Muscle of back (tissue), 11 donors: ENCODE data around the gene CDKN1B. TPM values are rescaled to one million over a fixed set of nuclear protein-coding genes. Genes with fewer than 3 reads are reported as not detected.

Source experiments
- DNase-seq, 3 donors: peaks; one replicate each; pipeline versions ENCODE4 v3.0.0 to v3.0.0-alpha.2; 2013
- polyA plus RNA-seq, 10 donors: library from polyadenylated mRNA; unstranded; fragments of 120-200 nt; gene quantifications; one replicate each; pipeline ENCODE4 v1.2.1, GENCODE V29; 2013; ENCODE audit not compliant: insufficient read length in 10 of 10

Gene CDKN1B
- polyA plus RNA-seq, 10 donors, result 45.7 to 63.9 (median 49.4) TPM

DNA sequence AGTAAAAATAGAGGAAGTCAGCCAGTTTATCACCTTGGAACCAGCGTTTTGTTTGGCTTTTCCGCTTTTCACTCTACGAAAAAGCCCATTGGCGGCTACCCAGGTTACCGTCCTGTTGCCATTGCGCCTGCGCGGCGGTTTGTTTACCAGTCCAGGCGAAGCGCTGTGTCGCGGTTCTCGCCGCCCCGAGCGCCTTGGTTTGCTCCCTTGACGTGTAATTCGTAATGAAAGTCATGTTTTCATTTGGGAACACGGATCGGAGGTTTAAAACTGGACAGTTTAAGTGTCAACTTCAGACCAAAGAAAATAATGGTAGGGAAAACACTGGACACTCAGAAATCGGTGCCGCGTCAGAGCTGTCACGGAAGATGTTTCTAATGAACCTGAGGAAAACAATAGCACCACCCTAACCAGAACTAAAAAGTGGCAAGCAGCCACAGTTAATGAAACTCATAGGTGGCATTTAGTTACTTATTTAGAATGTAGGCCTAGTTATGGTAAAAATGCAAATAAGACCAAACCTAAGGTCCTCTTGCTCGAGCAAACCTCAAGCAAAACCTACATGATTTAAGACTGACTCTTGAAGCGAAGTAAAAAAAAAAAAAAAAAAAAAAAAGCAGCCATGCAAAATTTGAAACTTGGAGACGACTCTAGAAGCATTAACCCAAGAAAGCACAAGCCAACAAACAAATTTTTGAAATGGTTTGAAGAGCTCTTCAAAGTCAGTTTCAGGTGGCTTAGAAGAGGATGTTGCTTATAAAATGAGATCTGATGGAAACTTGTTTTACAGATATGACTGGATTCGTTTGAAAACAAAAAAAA, 20.4 kb upstream of the CDKN1B start:
- peak; percentile 87 to 96 (median 91) for DNase-seq

DNA sequence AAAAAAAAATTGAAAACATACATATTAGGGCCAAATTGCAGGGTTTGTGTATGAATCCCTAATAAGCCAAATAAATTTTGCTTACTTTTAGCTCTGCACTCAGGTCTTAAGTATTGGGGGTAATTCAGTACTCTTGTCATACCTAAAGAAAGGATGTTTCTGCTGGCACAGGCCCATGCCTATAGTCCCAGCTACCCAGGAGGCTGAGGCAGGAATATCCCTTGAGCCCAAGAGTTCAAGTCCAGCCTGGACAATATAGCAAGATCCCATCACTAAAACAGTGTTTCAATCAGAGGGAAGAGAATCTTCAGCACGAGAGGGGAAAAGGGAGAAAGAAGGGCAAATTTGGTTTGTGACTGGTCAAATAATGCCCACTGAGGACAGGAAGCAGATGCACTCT, 17.8 kb upstream of the CDKN1B start:
- no peak for DNase-seq

DNA sequence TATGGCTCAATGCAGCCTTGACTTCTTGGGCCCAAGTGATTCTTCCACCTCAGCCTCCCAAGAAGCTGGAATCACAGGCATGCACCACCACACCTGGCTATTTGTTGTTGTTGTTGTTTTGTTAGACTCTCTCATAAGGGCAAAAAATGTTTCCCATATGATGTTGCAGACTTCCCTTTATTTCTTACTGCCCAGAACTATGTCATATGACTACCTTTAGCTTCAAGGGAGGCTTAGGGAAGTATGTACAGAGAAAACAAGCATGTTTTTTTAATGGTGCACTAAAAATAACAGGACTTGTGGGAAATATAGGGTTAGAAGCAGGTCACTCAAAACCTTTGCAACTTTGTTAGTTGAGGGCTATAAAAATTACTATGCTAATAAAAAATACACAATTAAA, 16.9 kb upstream of the CDKN1B start:
- DNase-seq, result no peak

DNA sequence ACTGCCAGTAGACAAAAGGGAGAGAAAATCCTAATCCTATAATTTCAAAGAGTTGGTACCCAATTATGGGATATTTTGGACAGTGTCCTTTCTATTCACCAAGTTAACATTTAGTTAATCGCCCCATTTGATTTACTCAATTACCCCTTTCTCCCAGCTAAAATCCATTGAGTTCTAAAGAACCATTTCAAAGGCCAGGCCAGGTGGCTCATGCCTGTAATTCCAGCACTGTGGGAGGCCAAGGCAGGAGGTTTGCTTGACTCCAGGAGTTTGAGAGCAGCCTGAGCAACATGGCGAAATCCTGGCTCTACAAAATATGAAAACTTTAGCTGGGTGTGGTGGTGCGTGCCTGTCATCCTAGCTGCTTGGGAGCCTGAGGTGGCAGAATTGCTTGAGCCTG, 15.7 kb upstream of the CDKN1B start:
- DNase-seq, result no peak

DNA sequence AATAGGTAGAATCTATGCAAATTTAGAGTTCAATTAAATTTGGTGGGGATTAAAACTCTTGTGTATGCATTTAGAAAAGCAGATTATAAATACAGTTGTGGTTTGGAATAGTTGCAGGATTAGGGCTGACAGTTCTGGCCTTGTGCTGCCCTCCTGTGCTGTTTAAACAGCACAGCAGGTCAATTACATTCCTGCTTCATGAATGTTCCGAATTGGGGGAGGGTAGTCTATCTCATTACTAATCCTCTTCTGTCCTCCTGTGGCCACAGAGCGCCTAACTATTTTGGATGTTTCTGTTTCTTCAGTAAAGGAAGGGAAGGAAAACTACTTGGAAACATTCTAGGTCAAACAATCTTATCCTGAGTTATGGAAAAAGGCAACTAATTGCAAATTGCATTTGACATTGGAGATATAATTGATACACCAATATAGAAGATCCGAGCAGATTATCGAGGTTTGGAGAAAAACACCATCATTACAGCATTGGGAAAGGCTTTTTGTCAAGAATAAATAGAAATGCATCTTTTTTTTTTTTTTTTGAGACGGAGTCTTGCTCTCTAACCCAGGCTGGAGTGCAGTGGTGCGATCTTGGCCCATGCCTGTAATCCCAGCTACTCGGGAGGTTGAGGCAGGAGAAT, 12.5 kb upstream of the CDKN1B start:
- peak; percentile 88 to 93 (median 91) for DNase-seq

DNA sequence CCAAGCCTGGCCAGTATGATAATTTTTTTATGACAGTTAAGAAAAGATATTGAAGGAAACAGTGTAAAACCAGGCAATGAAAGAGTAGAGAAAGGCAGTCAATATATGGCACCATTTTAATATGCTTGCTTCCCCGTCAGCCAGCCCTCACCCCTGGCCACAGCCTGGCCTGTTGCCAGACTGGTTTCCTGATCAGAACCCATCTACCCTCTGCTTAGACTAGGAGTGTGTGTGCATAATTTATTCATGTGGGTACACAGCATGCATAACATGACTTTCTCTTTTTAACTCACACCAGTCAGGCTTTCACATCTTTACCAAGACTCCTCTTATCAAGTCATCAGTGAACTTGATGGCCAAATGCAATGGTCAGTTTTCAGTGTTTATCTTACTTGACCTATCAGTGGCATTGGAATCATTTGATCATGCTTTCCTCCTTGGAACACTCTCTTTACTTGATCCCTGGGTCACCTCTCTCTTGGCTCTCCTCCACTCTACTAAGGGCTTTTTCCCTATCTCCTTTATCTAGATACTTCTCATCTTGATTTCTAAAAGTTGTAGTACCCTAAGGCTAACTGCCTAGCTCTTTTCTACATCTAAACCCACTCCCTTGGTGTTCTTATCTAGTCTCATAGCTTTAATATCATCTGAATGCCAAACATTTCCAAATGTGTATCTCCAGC, 11.2 kb upstream of the CDKN1B start:
- no peak for DNase-seq

DNA sequence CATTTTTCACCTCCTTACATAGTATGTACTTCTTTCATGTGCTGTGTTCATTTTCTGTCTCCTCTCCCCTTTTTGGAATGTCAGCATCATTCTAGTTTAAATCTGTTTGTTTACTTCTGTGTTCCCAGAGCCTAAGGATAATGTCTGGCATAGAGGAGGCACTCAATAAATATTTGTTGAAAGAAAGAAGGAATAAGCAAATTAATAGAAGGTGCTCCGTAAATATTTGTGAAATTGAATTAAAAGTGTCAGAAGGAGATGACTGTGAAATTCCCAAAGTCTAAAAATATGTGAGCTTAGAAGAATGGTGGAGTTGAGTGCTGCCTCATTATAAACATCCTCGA, 3.3 kb upstream of the CDKN1B start:
- no peak for DNase-seq

DNA sequence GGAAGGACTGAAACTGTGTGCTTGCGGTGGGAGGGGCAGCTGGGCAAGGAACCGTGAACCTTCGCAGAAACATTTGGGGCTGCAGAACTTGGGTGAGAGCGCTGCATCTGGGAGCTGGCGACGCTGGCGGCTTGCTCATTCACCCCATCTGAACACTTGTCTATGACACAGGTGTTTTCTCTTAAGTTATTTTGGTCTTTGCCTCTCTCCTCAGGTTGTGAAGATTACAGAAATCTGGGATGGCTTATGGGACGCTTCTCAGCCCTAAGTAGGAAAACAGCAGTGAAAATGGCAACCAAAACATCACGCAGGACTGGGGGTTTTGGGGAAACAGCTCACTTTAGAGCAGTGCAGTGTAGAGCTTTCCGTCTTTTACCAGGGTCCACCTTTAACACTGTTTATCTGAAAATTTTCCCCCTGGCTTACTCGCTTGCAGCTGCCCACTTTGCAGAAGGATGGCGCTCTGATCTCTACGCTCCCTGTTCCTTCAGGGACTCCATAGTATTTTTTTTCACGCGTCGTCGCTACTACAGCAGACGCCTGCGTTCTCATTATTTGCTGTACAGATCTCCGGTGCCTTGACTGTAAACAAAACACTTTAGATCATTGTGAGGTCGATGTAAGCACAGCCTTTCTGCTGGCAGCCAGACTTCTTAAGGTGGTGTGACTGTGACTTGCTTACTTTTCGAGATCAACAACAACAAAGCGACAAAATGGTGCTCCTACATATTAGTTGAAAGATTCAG, 2.7 kb upstream of the CDKN1B start:
- DNase-seq, result peak in 1 of 3 donors; percentile 73

DNA sequence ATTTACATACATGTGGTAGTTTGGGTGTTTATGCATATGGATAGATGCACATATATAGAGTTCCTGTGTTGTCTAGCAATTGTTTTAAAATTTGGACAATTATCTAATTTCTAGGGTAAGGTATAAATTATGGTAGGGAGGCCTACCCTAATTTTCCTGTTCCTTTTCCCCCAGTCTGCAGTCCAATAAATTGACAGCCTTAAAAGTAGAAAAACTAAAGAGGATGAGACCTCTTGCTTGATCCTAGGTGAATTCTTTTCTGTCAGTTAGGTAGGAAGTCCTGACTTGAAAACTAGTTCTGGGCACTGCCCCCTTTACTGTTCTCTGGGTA, 2.1 kb upstream of the CDKN1B start:
- no peak for DNase-seq

DNA sequence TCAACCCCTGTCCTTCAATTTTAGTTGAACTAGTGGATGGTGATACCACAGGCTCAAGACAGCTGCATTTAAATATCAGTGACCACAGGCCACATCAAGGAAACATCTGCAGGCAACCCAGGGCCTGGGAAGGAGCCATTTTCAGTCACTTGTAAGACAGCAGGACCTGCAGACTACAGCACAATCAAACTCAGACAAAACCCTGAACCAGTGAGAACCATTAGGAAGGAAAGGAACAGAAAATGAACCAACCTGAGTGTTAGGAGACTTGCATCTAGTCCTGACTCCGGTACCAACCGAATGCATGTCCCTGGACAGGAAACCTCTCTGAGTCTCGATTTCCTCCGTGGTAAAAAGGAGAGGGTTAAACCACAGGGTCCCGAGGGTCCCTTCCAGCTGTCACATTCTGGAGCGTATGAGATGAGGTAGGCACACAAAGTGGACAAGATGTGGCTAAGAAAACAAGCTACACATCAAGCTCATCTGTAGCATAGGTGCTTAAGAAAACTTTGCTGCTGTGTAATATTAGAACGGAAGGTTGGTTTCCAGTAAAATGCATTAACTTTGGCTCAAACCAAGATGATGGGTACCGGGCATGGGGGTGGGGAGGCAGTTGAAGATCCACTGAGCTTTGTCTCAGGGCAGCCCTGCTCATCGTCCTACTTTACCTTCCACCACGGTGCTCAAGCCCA, 1.6 kb upstream of the CDKN1B start:
- DNase-seq, result peak in 1 of 3 donors; percentile 51

DNA sequence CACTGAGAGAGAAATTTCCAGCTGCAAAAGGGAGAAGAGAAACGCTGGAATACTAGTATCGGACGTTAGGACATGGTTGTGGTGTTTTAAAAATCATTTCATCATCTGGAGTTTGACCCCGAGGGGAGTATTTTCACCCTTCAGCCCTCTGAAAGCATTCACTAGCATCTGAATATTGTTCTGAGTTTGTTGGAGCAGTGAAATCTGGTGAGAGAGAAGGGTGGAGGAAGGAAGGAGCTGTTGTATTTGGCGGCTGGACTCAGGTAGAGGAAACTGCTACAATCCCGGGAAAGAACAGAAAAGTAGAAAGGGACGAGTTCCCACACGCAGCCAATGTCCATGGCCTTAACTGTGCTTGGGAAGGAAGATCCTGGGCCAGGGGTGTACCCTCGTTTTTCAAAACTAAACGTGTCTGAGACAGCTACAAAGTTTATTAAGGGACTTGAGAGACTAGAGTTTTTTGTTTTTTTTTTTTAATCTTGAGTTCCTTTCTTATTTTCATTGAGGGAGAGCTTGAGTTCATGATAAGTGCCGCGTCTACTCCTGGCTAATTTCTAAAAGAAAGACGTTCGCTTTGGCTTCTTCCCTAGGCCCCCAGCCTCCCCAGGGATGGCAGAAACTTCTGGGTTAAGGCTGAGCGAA, 896 bp upstream of the CDKN1B start:
- peak in 1 of 3 donors; percentile 45 for DNase-seq

DNA sequence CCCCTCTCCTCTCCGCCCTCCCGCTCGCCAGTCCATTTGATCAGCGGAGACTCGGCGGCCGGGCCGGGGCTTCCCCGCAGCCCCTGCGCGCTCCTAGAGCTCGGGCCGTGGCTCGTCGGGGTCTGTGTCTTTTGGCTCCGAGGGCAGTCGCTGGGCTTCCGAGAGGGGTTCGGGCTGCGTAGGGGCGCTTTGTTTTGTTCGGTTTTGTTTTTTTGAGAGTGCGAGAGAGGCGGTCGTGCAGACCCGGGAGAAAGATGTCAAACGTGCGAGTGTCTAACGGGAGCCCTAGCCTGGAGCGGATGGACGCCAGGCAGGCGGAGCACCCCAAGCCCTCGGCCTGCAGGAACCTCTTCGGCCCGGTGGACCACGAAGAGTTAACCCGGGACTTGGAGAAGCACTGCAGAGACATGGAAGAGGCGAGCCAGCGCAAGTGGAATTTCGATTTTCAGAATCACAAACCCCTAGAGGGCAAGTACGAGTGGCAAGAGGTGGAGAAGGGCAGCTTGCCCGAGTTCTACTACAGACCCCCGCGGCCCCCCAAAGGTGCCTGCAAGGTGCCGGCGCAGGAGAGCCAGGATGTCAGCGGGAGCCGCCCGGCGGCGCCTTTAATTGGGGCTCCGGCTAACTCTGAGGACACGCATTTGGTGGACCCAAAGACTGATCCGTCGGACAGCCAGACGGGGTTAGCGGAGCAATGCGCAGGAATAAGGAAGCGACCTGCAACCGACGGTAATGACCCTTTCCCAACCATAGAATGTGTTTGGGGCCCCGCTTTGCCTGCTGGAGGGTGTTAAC, 615 bp downstream of the CDKN1B start:
- DNase-seq, result peak in 1 of 3 donors; percentile 76

DNA sequence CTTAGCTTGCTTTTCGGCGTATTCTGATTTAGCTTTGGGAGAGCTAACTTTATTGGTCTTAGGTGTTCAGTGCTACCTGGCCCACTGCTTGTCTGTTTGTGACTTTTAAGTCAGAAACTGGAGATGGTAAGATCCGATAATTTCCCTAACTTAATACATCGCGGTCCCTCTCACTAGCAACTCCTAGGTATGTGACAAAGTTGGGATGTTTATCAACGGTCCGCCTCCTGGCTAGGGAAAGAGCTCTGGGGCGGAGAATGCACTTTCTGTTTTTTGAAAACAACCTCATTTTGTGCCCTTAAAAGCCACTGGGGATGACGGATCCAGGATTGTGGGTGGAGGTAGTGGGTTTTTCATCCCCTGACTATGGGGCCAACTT, 1.2 kb downstream of the CDKN1B start:
- peak in 1 of 3 donors; percentile 62 for DNase-seq

DNA sequence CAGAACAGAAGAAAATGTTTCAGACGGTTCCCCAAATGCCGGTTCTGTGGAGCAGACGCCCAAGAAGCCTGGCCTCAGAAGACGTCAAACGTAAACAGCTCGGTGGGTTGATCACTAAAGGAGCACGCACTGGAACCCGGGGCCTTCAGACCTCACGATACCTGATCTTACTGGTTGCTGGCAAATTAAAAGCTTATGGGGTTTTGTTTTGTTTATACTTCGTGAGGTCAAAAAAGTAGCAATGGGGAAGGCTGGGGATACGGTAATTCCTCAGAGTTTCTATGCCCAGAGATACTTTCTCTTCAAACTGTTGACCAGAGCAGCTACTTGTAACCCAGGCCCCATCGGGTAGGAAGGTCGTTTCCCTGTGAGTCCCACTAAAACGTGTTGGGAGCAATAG, 1.7 kb downstream of the CDKN1B start:
- peak in 1 of 3 donors; percentile 36 for DNase-seq

DNA sequence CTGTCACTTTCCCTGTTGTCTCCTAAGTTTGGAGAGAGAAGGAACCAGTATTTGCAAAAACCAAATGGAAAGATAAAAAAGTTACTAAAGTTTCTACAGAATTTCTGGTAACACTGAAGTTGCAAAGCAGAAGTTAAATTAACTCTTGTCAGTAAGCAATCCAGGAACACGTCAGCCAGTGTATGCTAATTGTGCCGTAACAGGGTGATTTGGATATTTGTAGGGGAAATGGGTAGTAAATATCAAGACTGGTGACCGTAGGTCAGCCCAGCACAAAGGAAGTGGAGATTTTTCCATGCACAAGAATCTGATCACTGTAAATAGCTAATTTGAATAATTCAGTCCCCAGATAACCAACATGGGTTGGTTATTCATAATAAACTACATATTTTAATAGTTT, 2.3 kb downstream of the CDKN1B start:
- DNase-seq, result peak in 1 of 3 donors; percentile 37

DNA sequence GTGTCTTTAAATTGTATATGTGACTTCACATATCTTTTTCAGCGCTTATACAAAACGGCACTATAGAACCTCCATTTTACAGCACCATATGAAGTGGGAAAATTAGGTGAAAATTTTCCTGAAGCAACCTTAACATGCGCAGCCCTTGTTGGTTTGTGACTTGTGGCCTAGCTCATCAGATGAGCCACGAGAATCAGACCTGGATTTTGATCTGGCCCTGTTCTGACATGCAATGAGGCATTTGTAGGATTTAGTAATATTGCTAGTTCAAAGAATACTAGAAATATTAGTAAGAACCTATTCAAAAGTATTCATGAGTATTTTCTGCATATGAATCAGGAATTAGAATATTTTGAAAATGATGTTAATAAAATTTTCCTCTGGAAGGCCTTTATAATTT, 2.9 kb downstream of the CDKN1B start:
- no peak for DNase-seq

DNA sequence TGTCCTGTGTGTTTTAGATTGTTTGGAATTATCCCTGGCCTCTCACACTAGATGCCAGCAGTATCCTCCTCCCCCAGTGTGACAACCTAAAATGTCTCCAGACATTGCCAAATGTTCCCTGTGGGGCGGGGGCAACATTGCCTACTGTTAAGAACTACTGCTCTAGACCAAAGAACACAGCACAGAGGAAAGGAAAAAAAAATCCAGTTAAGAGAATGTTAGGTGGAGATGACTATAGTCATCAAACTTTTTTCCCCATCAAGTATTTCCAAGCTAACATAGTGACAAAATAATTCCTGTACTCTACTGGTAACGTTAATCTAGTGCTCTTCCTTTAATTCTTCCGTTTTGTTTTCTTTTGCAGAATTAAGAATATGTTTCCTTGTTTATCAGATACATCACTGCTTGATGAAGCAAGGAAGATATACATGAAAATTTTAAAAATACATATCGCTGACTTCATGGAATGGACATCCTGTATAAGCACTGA, 3.5 kb downstream of the CDKN1B start:
- no peak for DNase-seq

DNA sequence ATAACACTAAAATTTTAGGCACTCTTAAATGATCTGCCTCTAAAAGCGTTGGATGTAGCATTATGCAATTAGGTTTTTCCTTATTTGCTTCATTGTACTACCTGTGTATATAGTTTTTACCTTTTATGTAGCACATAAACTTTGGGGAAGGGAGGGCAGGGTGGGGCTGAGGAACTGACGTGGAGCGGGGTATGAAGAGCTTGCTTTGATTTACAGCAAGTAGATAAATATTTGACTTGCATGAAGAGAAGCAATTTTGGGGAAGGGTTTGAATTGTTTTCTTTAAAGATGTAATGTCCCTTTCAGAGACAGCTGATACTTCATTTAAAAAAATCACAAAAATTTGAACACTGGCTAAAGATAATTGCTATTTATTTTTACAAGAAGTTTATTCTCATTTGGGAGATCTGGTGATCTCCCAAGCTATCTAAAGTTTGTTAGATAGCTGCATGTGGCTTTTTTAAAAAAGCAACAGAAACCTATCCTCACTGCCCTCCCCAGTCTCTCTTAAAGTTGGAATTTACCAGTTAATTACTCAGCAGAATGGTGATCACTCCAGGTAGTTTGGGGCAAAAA, 4.1 kb downstream of the CDKN1B start:
- no peak for DNase-seq

DNA sequence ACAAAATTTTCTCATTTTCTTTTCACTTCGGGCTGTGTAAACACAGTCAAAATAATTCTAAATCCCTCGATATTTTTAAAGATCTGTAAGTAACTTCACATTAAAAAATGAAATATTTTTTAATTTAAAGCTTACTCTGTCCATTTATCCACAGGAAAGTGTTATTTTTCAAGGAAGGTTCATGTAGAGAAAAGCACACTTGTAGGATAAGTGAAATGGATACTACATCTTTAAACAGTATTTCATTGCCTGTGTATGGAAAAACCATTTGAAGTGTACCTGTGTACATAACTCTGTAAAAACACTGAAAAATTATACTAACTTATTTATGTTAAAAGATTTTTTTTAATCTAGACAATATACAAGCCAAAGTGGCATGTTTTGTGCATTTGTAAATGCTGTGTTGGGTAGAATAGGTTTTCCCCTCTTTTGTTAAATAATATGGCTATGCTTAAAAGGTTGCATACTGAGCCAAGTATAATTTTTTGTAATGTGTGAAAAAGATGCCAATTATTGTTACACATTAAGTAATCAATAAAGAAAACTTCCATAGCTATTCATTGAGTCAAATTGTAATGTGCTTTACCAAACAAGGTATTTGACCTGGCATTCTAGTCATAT, 4.8 kb downstream of the CDKN1B start:
- DNase-seq, result no peak
